Lung (tissue), 12 donors: ENCODE data around the gene SLC26A1. TPM values are rescaled to one million over a fixed set of nuclear protein-coding genes. Genes with fewer than 3 reads are reported as not detected.
A peak's percentile ranks its signal among the peaks of the same experiment; 100 is the strongest.
"Not testable (repeated sequence)": the region's sequence is repeated elsewhere in the genome, so short reads cannot be mapped to it uniquely, and the experiment has no call there.

ENCODE experiments used
- ATAC-seq: fragments of 200-7000 bp; cut with Tn5 transposase; one replicate; pipeline ENCODE4 v1.9.1; 2020; ENCODE audit warnings: moderate number of reproducible peaks; ENCODE audit not compliant: insufficient read depth, low FRiP score
- DNase-seq, 3 donors: peaks; one replicate each; pipeline ENCODE4 v3.0.0-alpha.2; 2013 to 2017
- H3K27ac ChIP-seq, 2 donors: one replicate each; pipeline ENCODE4 v1.5.1; 2013; ENCODE audit warnings: mild to moderate bottlenecking in 2 of 2, moderate library complexity in 2 of 2, control low read depth in 1 of 2, inconsistent platforms in 1 of 2, low read depth in 1 of 2, low read length in 1 of 2
- H3K27me3 ChIP-seq, 3 donors: one replicate each; pipeline ENCODE4 v1.5.1; 2013; ENCODE audit warnings: low read length in 2 of 3; ENCODE audit not compliant: control insufficient read depth in 3 of 3, insufficient read depth in 3 of 3
- H3K36me3 ChIP-seq, 4 donors: one replicate each; pipeline ENCODE4 v1.5.1; 2013; ENCODE audit warnings: low read length in 4 of 4, mild to moderate bottlenecking in 1 of 4, moderate library complexity in 1 of 4; ENCODE audit not compliant: control insufficient read depth in 4 of 4, insufficient read depth in 4 of 4
- H3K4me1 ChIP-seq, 5 donors: one replicate each; pipeline ENCODE4 v1.5.1; 2013; ENCODE audit warnings: low read length in 5 of 5, mild to moderate bottlenecking in 2 of 5, moderate library complexity in 1 of 5; ENCODE audit not compliant: control insufficient read depth in 5 of 5, insufficient read depth in 5 of 5
- H3K4me3 ChIP-seq: one replicate; pipeline ENCODE4 v1.5.1; 2013; ENCODE audit warnings: mild to moderate bottlenecking, control low read depth, moderate library complexity
- H3K9ac ChIP-seq, 2 donors: one replicate each; pipeline ENCODE4 v1.5.1; 2013; ENCODE audit warnings: low read length in 2 of 2, control low read depth in 1 of 2; ENCODE audit not compliant: insufficient read depth in 1 of 2
- H3K9me3 ChIP-seq, 4 donors: one replicate each; pipeline ENCODE4 v1.5.1; 2013; ENCODE audit warnings: low read length in 3 of 4, mild to moderate bottlenecking in 1 of 4, moderate library complexity in 1 of 4; ENCODE audit not compliant: control insufficient read depth in 4 of 4, insufficient read depth in 3 of 4
- CTCF ChIP-seq: IDR thresholded peaks from 2 replicates; pipeline ENCODE4 v1.5.1; 2012; ENCODE audit warnings: mild to moderate bottlenecking; ENCODE audit errors: control extremely low read depth, extremely low read depth
- WGBS, 2 donors: extraction: QIAGEN DNeasy Blood & Tissue Kit; methylation state at CpG; one replicate each; pipeline ENCODE4 v1.1.7; 2013; 5-methylcytosine and 5-hydroxymethylcytosine counted together
- polyA plus RNA-seq, 2 donors: library from polyadenylated mRNA; stranded (reverse); fragments of 200-250 nt; gene quantifications; one replicate each; pipeline ENCODE4 v1.2.1, GENCODE V29; 2013
- total RNA-seq, 2 donors: library from RNA; depleted of rRNA in 1 of 2; stranded (reverse); fragments of >200 nt in 1 of 2; gene quantifications; one replicate each; pipeline ENCODE4 v1.2.1, GENCODE V29; 2014 to 2021
- donor health status: control.
- donor health status: control.
- donor health status: Bipolar disorder and iron deficiency.
- donor health status: healthy.
- donor health status: DM: yes; HTN: yes; CAD: no.

The SLC26A1 gene
- total and polyA plus RNA-seq, 4 donors, result 0.20 to 0.83 (median 0.50) TPM

DNA sequence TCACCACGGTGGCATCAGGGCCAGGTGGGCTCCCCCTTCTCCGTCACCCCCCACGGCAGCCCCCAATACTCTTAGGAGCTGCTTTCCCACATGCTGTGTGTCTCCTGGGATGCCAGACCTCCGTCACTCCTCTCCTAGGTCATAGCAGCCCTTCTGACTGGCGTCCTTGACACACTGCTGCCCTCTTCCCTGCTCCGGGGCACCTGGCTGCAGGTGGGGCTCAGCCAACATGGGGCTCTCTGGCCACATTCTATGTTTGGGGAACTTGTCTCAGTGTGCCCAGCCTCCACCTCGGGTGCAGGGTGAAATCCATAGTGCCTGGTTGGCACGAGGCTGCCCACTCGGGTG, 47.1 kb downstream of the SLC26A1 start:
- no peak overlapping the region for H3K27ac ChIP-seq
- H3K4me1 ChIP-seq, result peaks cover 0 to 9% (median 3%) of the 10 kb centered on the region in 5 donors
- TF ChIP-seq CTCF, result no peak
- WGBS, 2 donors, result 74 to 80% methylated on average over 9 of the region's 9 CpGs
- ATAC-seq, result no peak
- no peaks in the 10 kb centered on the region for H3K9me3 ChIP-seq
- H3K36me3 ChIP-seq, result peaks cover 0 to 1% (median 0%) of the 10 kb centered on the region in 4 donors
- DNase-seq, result no peak
- no peaks in the 10 kb centered on the region for H3K27me3 ChIP-seq
- H3K9ac ChIP-seq, result no peak overlapping the region
- no peak overlapping the region for H3K4me3 ChIP-seq

DNA sequence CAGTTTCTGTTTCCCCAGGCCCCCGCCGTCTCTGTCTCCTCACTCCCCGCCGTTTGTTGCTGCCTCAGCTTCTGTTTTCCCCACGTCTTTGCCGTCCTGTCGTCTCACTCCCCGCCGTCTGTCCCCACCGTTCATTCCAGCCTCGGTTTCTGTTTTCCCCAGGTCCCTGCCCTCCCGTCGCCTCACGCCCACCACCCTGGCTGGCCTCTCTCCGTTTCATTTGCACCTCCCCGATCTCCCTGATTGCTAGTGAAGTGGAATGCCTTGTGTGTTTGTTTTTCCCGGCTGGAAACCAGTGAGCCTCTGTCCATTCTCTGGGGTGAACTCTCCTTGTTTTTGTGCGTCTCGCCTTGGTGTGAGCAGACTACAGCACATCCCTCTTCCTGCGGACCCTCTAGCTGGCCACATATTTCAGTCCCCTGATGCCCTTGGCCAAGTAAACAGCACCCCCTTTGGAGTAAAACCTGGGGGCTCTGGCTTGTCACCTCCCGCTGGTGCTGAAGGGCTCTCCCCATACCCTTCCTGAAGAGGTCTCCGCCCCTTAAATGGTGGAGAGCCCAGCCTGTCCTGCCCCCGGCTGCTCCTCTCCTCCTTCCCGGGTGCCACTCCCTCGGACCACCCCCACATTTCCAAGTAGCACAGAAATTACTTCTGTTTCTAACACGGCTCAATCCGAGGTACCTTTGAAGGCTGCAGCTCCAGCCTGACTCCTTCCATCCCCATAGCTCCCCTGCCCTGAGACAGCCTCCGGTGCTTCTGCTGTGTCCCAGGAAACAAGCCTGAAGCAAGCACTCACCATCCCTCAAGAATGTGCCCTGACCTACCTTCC, 47.7 kb downstream of the SLC26A1 start:
- H3K27me3 ChIP-seq, result no peaks in the 10 kb centered on the region
- 58 to 72% methylated on average over 28 of the region's 28 CpGs for WGBS, 2 donors

GRCh38 chr4:939508-939907, 53.7 kb downstream of the SLC26A1 start:
- H3K27ac ChIP-seq, H3K36me3 ChIP-seq, H3K9ac ChIP-seq, H3K27me3 ChIP-seq, H3K4me3 ChIP-seq, H3K9me3 ChIP-seq, H3K4me1 ChIP-seq, DNase-seq, ATAC-seq: not testable (repeated sequence)
- WGBS, 2 donors, result 85% methylated on average over 4 of the region's 4 CpGs

More for the DNA sequence above, 47.7 kb downstream of the SLC26A1 start:
- DNase-seq, result peak in 1 of 3 donors; percentile 19
- TF ChIP-seq CTCF, result no peak
- no peak overlapping the region for H3K27ac ChIP-seq
- H3K9ac ChIP-seq, result no peak overlapping the region
- H3K4me3 ChIP-seq, result no peak overlapping the region
- peaks cover 0 to 1% (median 0%) of the 10 kb centered on the region in 4 donors for H3K36me3 ChIP-seq
- H3K4me1 ChIP-seq, result peaks cover 0 to 9% (median 3%) of the 10 kb centered on the region in 5 donors
- H3K9me3 ChIP-seq, result no peaks in the 10 kb centered on the region
- ATAC-seq, result no peak

Other genes with a start within 250 kb of the SLC26A1 start
- gene CPLX1, start 167.3 kb downstream of the SLC26A1 start, total RNA-seq, result 1 to 10 TPM; 1.4 to 3.9 TPM
- gene CPLX1, start 167.3 kb downstream of the SLC26A1 start, polyA plus RNA-seq, result 1 to 10 TPM; 1.1 to 2.9 TPM
- 100 to 1,000 TPM; 101 to 156 TPM for gene GAK, start 61.1 kb downstream of the SLC26A1 start, total RNA-seq
- 100 to 1,000 TPM; 119 to 178 TPM for gene GAK, start 61.1 kb downstream of the SLC26A1 start, polyA plus RNA-seq
- gene TMEM175, start 60.9 kb downstream of the SLC26A1 start, total RNA-seq, result 10 to 100 TPM; 23.7 to 29.6 TPM
- 10 to 100 TPM; 25.3 to 43.7 TPM for gene TMEM175, start 60.9 kb downstream of the SLC26A1 start, polyA plus RNA-seq
- gene DGKQ, start 19.8 kb downstream of the SLC26A1 start, total RNA-seq, result 10 to 100 TPM in 1 of 2 donors, 1 to 10 TPM in 1; 5.9 to 19.1 TPM
- 1 to 10 TPM; 7.0 to 9.8 TPM for gene DGKQ, start 19.8 kb downstream of the SLC26A1 start, polyA plus RNA-seq
- 10 to 100 TPM in 1 of 2 donors, 1 to 10 TPM in 1; 7.5 to 66.5 TPM for gene IDUA, start 6.4 kb downstream of the SLC26A1 start, total RNA-seq
- gene IDUA, start 6.4 kb downstream of the SLC26A1 start, polyA plus RNA-seq, result 10 to 100 TPM; 14.9 to 28.4 TPM
- 10 to 100 TPM; 15.8 to 31.1 TPM for gene FGFRL1, start 18.2 kb upstream of the SLC26A1 start, total RNA-seq
- 10 to 100 TPM; 13.4 to 14.7 TPM for gene FGFRL1, start 18.2 kb upstream of the SLC26A1 start, polyA plus RNA-seq
- 1 to 10 TPM; 4.5 to 8.8 TPM for gene RNF212, start 120.2 kb upstream of the SLC26A1 start, total RNA-seq
- gene RNF212, start 120.2 kb upstream of the SLC26A1 start, polyA plus RNA-seq, result 1 to 10 TPM; 3.5 to 6.2 TPM
- gene SPON2, start 179.2 kb upstream of the SLC26A1 start, total RNA-seq, result 100 to 1,000 TPM in 1 of 2 donors, 10 to 100 TPM in 1; 31.6 to 106 TPM
- gene SPON2, start 179.2 kb upstream of the SLC26A1 start, polyA plus RNA-seq, result 100 to 1,000 TPM in 1 of 2 donors, 10 to 100 TPM in 1; 21.0 to 105 TPM